Smooth muscle cell (in vitro differentiated cells): ENCODE data around the gene NHLRC2. TPM values are rescaled to one million over a fixed set of nuclear protein-coding genes. Genes with fewer than 3 reads are reported as not detected.
"Not testable (repeated sequence)": the region's sequence is repeated elsewhere in the genome, so short reads cannot be mapped to it uniquely, and the experiment has no call there.

Source experiments
- DNase-seq: peaks from one replicate; lab custom pipeline; 2025; ENCODE audit not compliant: unreplicated experiment; lab: John Stamatoyannopoulos, UW
- H2AFZ ChIP-seq: fragments of 200-600 bp; sonication (generic); 2 replicates; pipeline ENCODE4 v1.6.0; 2016; ENCODE audit warnings: antibody characterized with exemption, low read depth, mild to moderate bottlenecking
- H3F3A ChIP-seq: fragments of 200-600 bp; sonication (generic); 2 replicates; pipeline ENCODE4 v1.6.0; 2017; ENCODE audit warnings: antibody characterized with exemption, low read depth
- H3K27ac ChIP-seq: fragments of 200-600 bp; sonication (generic); 2 replicates; pipeline ENCODE4 v1.5.1; 2016; ENCODE audit warnings: low read depth, mild to moderate bottlenecking
- H3K27me3 ChIP-seq: fragments of 200-600 bp; sonication (generic); 2 replicates; pipeline ENCODE4 v1.6.1; 2016; ENCODE audit warnings: low read depth, mild to moderate bottlenecking
- H3K36me3 ChIP-seq: fragments of 200-600 bp; sonication (generic); 2 replicates; pipeline ENCODE4 v1.5.1; 2016; ENCODE audit warnings: low read depth
- H3K4me1 ChIP-seq: fragments of 200-600 bp; sonication (generic); 2 replicates; pipeline ENCODE4 v1.5.1; 2016; ENCODE audit warnings: low read depth
- H3K4me2 ChIP-seq: fragments of 200-600 bp; sonication (generic); 2 replicates; pipeline ENCODE4 v1.6.0; 2016; ENCODE audit warnings: mild to moderate bottlenecking
- H3K4me3 ChIP-seq: fragments of 200-600 bp; sonication (generic); 2 replicates; pipeline ENCODE4 v1.5.1; 2016; ENCODE audit warnings: mild to moderate bottlenecking
- H3K79me2 ChIP-seq: fragments of 200-600 bp; sonication (generic); 2 replicates; pipeline ENCODE4 v1.6.0; 2016; ENCODE audit warnings: low read depth, mild to moderate bottlenecking
- H3K9ac ChIP-seq: fragments of 200-600 bp; sonication (generic); 2 replicates; pipeline ENCODE4 v1.6.0; 2016; ENCODE audit warnings: low read depth
- H3K9me3 ChIP-seq: fragments of 200-600 bp; sonication (generic); replicated peaks from 2 replicates; pipeline ENCODE4 v1.5.1; 2016; ENCODE audit warnings: low read depth
- H4K20me1 ChIP-seq: fragments of 200-600 bp; sonication (generic); 2 replicates; pipeline ENCODE4 v1.6.0; 2016; ENCODE audit warnings: low read depth
- CTCF ChIP-seq: fragments of 200-600 bp; sonication (generic); IDR thresholded peaks from 2 replicates; pipeline ENCODE4 v1.5.1; 2017; ENCODE audit warnings: borderline replicate concordance, mild to moderate bottlenecking, antibody characterized with exemption; ENCODE audit not compliant: insufficient read depth, poor library complexity, severe bottlenecking
- WGBS: methylation state at CpG from one replicate; pipeline ENCODE4 v1.1.7; 2016; ENCODE audit warnings: low lambda C conversion rate; 5-methylcytosine and 5-hydroxymethylcytosine counted together
- polyA plus RNA-seq: library from polyadenylated mRNA; unstranded; fragments of >200 nt; fragmentation: Nextera tagmentation; extraction: Ambion mirVana; gene quantifications from 2 replicates; pipeline ENCODE4 v1.2.1, GENCODE V29; 2016
- total RNA-seq: library from RNA; depleted of rRNA; stranded (reverse); fragments of >200 nt; gene quantifications from 2 replicates; pipeline ENCODE4 v1.2.3, GENCODE V29; 2014

The NHLRC2 gene
- total and polyA plus RNA-seq, 2 experiments from 2014 or later, result 5.1 to 14.4 TPM

- no peaks in the 10 kb centered on the region for H3K9me3 ChIP-seq
- H4K20me1 ChIP-seq, result no peaks in the 10 kb centered on the region
- no peaks in the 10 kb centered on the region for H3K79me2 ChIP-seq
- H3K36me3 ChIP-seq, result no peaks in the 10 kb centered on the region
- no peak overlapping the region for H2AFZ ChIP-seq
- 90% methylated on average over 4 of the region's 4 CpGs for WGBS
- no peak for DNase-seq
- no peak overlapping the region for H3K27ac ChIP-seq
- H3K4me3 ChIP-seq, result no peak overlapping the region
- no peaks in the 10 kb centered on the region for H3K27me3 ChIP-seq
- H3K9ac ChIP-seq, result no peak overlapping the region
- TF ChIP-seq CTCF, result no peak
- H3K4me1 ChIP-seq, result no peaks in the 10 kb centered on the region
- H3K4me2 ChIP-seq, result no peak overlapping the region
- peaks cover 4% of the 10 kb centered on the region for H3F3A ChIP-seq
These were observed 34.5 kb upstream of the NHLRC2 start for GRCh38 chr10:113819989-113820388.

- Histone ChIP-seq H3K4me2 (no peak overlapping the region), H3F3A (peaks cover 4% of the 10 kb centered on the region), H3K4me1 (no peaks in the 10 kb centered on the region), H4K20me1 (no peaks in the 10 kb centered on the region), H3K9ac (no peak overlapping the region), H3K4me3 (no peak overlapping the region), H3K27me3 (no peaks in the 10 kb centered on the region), H2AFZ (no peak overlapping the region), H3K36me3 (no peaks in the 10 kb centered on the region), H3K79me2 (no peaks in the 10 kb centered on the region), H3K9me3 (no peaks in the 10 kb centered on the region), H3K27ac (no peak overlapping the region)
- 40% methylated on average over 8 of the region's 8 CpGs for WGBS
- DNase-seq, result no peak
- peak; percentile 23 for TF ChIP-seq CTCF
These were observed 34.0 kb upstream of the NHLRC2 start for GRCh38 chr10:113820507-113820906.

GRCh38 chr10:113821306-113821705 lies 33.2 kb upstream of the NHLRC2 start:
- H3K27ac ChIP-seq, H3K4me3 ChIP-seq, H3K9me3 ChIP-seq, H3K36me3 ChIP-seq, H2AFZ ChIP-seq, H3F3A ChIP-seq, H3K27me3 ChIP-seq, H3K4me2 ChIP-seq, H3K79me2 ChIP-seq, H3K4me1 ChIP-seq, DNase-seq, H4K20me1 ChIP-seq, H3K9ac ChIP-seq: not testable (repeated sequence)
- 56% methylated on average over 3 of the region's 3 CpGs for WGBS

GRCh38 chr10:113822174-113822573 lies 32.3 kb upstream of the NHLRC2 start:
- Histone ChIP-seq H3K4me1 (no peaks in the 10 kb centered on the region), H3K9me3 (no peaks in the 10 kb centered on the region), H2AFZ (no peak overlapping the region), H3K4me2 (no peak overlapping the region), H3K9ac (no peak overlapping the region), H4K20me1 (no peaks in the 10 kb centered on the region), H3K36me3 (no peaks in the 10 kb centered on the region), H3K27me3 (no peaks in the 10 kb centered on the region), H3K4me3 (no peak overlapping the region), H3K27ac (no peak overlapping the region), H3F3A (peaks cover 4% of the 10 kb centered on the region), H3K79me2 (no peaks in the 10 kb centered on the region)
- DNase-seq, result no peak
- over 99% methylated on average over 7 of the region's 7 CpGs for WGBS
- TF ChIP-seq CTCF, result no peak
